ENCODE data around the gene CD82.
A peak's percentile ranks its signal among the peaks of the same experiment; 100 is the strongest.

The CD82 gene

GRCh38 chr11:44601471-44602370 lies 36.3 kb downstream of the CD82 start:
- DNase-seq, result no peak
- H3K4me1 Mint-ChIP-seq, result peaks cover 20% of the 10 kb centered on the region
- H3K9me3 Mint-ChIP-seq, result no peaks in the 10 kb centered on the region
- H3K36me3 Mint-ChIP-seq (ENCODE audit: low read depth), result no peaks in the 10 kb centered on the region
- H3K4me3 Mint-ChIP-seq, result no peak overlapping the region
- no peak overlapping the region for H3K27ac Mint-ChIP-seq
- TF ChIP-seq CTCF (IDR thresholded peaks at IDR 0.05), result no peak
- peaks cover 3% of the 10 kb centered on the region for H3K27me3 Mint-ChIP-seq (ENCODE audit: low read depth, poor library complexity)

- H3K4me1 Mint-ChIP-seq, result peaks cover 22% of the 10 kb centered on the region
- peaks cover 3% of the 10 kb centered on the region for H3K27me3 Mint-ChIP-seq (ENCODE audit: low read depth, poor library complexity)
- TF ChIP-seq CTCF (IDR thresholded peaks at IDR 0.05), result no peak
- H3K27ac Mint-ChIP-seq, result no peak overlapping the region
- H3K4me3 Mint-ChIP-seq, result no peak overlapping the region
- no peak for DNase-seq
- no peaks in the 10 kb centered on the region for H3K36me3 Mint-ChIP-seq (ENCODE audit: low read depth)
- H3K9me3 Mint-ChIP-seq, result no peaks in the 10 kb centered on the region
Measured at GRCh38 chr11:44602891-44603310, 37.4 kb downstream of the CD82 start.

GRCh38 chr11:44604171-44604581 lies 38.7 kb downstream of the CD82 start:
- no peak for TF ChIP-seq CTCF (IDR thresholded peaks at IDR 0.05)
- H3K27ac Mint-ChIP-seq, result no peak overlapping the region
- peaks cover 35% of the 10 kb centered on the region for H3K4me1 Mint-ChIP-seq
- H3K27me3 Mint-ChIP-seq (ENCODE audit: low read depth, poor library complexity), result peaks cover 3% of the 10 kb centered on the region
- H3K9me3 Mint-ChIP-seq, result no peaks in the 10 kb centered on the region
- DNase-seq, result no peak
- H3K4me3 Mint-ChIP-seq, result no peak overlapping the region
- no peaks in the 10 kb centered on the region for H3K36me3 Mint-ChIP-seq (ENCODE audit: low read depth)

- H3K4me1 Mint-ChIP-seq, result peaks cover 42% of the 10 kb centered on the region
- H3K36me3 Mint-ChIP-seq (ENCODE audit: low read depth), result no peaks in the 10 kb centered on the region
- peaks cover 5% of the 10 kb centered on the region for H3K27me3 Mint-ChIP-seq (ENCODE audit: low read depth, poor library complexity)
- H3K4me3 Mint-ChIP-seq, result no peak overlapping the region
- H3K9me3 Mint-ChIP-seq, result no peaks in the 10 kb centered on the region
- no peak for TF ChIP-seq CTCF (IDR thresholded peaks at IDR 0.05)
- DNase-seq, result no peak
- H3K27ac Mint-ChIP-seq, result peak overlapping the region; percentile 32
Measured at GRCh38 chr11:44605068-44605708, 39.7 kb downstream of the CD82 start.

GRCh38 chr11:44605965-44606364 lies 40.5 kb downstream of the CD82 start:
- TF ChIP-seq CTCF (IDR thresholded peaks at IDR 0.05), result no peak
- Mint-ChIP-seq H3K4me3 (no peak overlapping the region), H3K27ac (no peak overlapping the region)

More at GRCh38 chr11:44605965-44606364, 40.5 kb downstream of the CD82 start:
- DNase-seq, result no peak
- no peaks in the 10 kb centered on the region for H3K36me3 Mint-ChIP-seq (ENCODE audit: low read depth)
- peaks cover 37% of the 10 kb centered on the region for H3K4me1 Mint-ChIP-seq
- H3K9me3 Mint-ChIP-seq, result no peaks in the 10 kb centered on the region
- peaks cover 5% of the 10 kb centered on the region for H3K27me3 Mint-ChIP-seq (ENCODE audit: low read depth, poor library complexity)

All from nephron progenitor cell (in vitro differentiated cells).